ENCODE measurements around the gene DERA. TPM values are rescaled to one million over a fixed set of nuclear protein-coding genes. Genes with fewer than 3 reads are reported as not detected.

DERA gene
- total and polyA plus RNA-seq, 2 of the 8 experiments (the other 6 are each of a cell fraction or from before 2014, with no cell fraction given), result 13.1 to 17.1 TPM

DNA sequence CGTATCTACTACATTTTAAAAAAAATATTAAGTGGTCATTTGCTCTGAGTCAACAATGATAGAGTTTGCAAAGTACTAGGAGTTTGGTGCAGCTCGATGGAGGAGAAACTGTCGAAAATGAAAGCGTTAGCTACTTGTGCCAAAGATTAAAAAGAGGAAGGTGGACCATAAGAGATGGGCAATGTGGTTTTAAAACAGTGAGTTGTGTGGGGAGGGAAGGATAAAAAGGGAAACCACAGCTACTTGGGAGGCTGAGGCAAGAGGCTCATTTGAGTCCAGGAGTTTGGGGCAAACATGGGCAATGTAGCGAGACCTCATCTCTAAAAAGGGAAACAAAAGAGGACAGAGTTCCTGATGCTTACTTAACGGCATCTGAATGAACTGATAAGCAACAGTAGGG lies 47.1 kb upstream of the DERA start (continued):
- TF ChIP-seq BACH1 (IDR thresholded peaks at IDR 0.05; ENCODE audit: low read length), result no peak
- TF ChIP-seq TAF7 (optimal IDR thresholded peaks at IDR 0.05; ENCODE audit: borderline replicate concordance, low read depth, low read length), result no peak
- no peak for TF ChIP-seq SRF (IDR thresholded peaks at IDR 0.05; ENCODE audit: low read depth, low read length)
- no peak for TF ChIP-seq TEAD4 (IDR thresholded peaks at IDR 0.05; ENCODE audit: low read depth, low read length)
